BLaER1 treated with 17β-estradiol and CSF1 and Interleukin-3, amounts not matched to agents 10 nM and 100 nM (cell line): ENCODE data around the gene FSCN2.

Experiments
- H3K27ac ChIP-seq, 11 experiments: shearing (Covaris generic); formaldehyde crosslinking; 2 replicates each; pipeline ENCODE4 v1.8.1; 2022
- H3K27me3 ChIP-seq, 11 experiments: shearing (Covaris generic); formaldehyde crosslinking; 2 replicates each; pipeline ENCODE4 v1.8.1; 2022
- H3K36me3 ChIP-seq, 11 experiments: shearing (Covaris generic); formaldehyde crosslinking; 2 replicates each; pipeline ENCODE4 v1.8.1; 2022
- H3K4me1 ChIP-seq, 10 experiments: shearing (Covaris generic); formaldehyde crosslinking; 2 replicates each; pipeline ENCODE4 v1.8.1; 2022
- H3K4me2 ChIP-seq, 11 experiments: shearing (Covaris generic); formaldehyde crosslinking; 2 replicates each; pipeline ENCODE4 v1.8.1; 2022
- H3K4me3 ChIP-seq, 10 experiments: shearing (Covaris generic); formaldehyde crosslinking; 2 replicates each; pipeline ENCODE4 v1.8.1; 2022
- H3K9ac ChIP-seq, 11 experiments: shearing (Covaris generic); formaldehyde crosslinking; 2 replicates each; pipeline ENCODE4 v1.8.1; 2022
- H3K9me3 ChIP-seq, 11 experiments: shearing (Covaris generic); formaldehyde crosslinking; replicated peaks in 1 of 11; 2 replicates each; pipeline ENCODE4 v1.8.1; 2022
- H4K20me1 ChIP-seq, 11 experiments: shearing (Covaris generic); formaldehyde crosslinking; 2 replicates each; pipeline ENCODE4 v1.8.1; 2022
- Cebpa-rat ChIP-seq, 11 experiments: shearing (Covaris generic); IDR thresholded peaks; 2 replicates each; pipeline ENCODE4 v1.8.1; 2022

FSCN2 gene

GRCh38 chr17:81553616-81554181 lies 25.5 kb downstream of the FSCN2 start:
- Histone ChIP-seq H3K9me3 (no peaks in the 10 kb centered on the region), H3K4me2 (peak overlapping the region; percentile 93 to 99 (median 98)), H3K36me3 (peaks cover 25 to 57% (median 53%) of the 10 kb centered on the region in 11 experiments), H3K27ac (peak overlapping the region in 9 of 11 experiments; percentile 26 to 82 (median 74); a peak in 15 of 22 replicates), H3K4me1 (peaks cover 32 to 79% (median 48%) of the 10 kb centered on the region in 10 experiments), H3K9ac (peak overlapping the region; percentile 79 to 94 (median 89); a peak in 21 of 22 replicates), H3K4me3 (peak overlapping the region; percentile 75 to 99 (median 94)), H4K20me1 (peaks cover 28 to 77% (median 50%) of the 10 kb centered on the region in 11 experiments; a peak in 20 of 22 replicates), H3K27me3 (no peaks in the 10 kb centered on the region)
- TF ChIP-seq Cebpa-rat (IDR thresholded peaks at IDR 0.05), result no peak

GRCh38 chr17:81556175-81556691 lies 28.1 kb downstream of the FSCN2 start:
- H3K4me3 ChIP-seq, result no peak overlapping the region
- no peaks in the 10 kb centered on the region for H3K27me3 ChIP-seq
- peaks cover 35 to 59% (median 55%) of the 10 kb centered on the region in 11 experiments for H3K36me3 ChIP-seq
- H3K27ac ChIP-seq, result no peak overlapping the region
- H3K9ac ChIP-seq, result peak overlapping the region in 3 of 11 experiments; percentile 14 to 68 (median 42); a peak in 3 of 22 replicates
- peaks cover 28 to 84% (median 53%) of the 10 kb centered on the region in 10 experiments for H3K4me1 ChIP-seq
- H3K9me3 ChIP-seq, result no peaks in the 10 kb centered on the region
- H3K4me2 ChIP-seq, result peak overlapping the region in 5 of 11 experiments; percentile 48 to 90 (median 75); a peak in 10 of 22 replicates
- H4K20me1 ChIP-seq, result peaks cover 9 to 68% (median 41%) of the 10 kb centered on the region in 11 experiments; a peak in 20 of 22 replicates
- TF ChIP-seq Cebpa-rat (IDR thresholded peaks at IDR 0.05), result no peak

- peaks cover 30 to 89% (median 55%) of the 10 kb centered on the region in 10 experiments for H3K4me1 ChIP-seq
- H3K27me3 ChIP-seq, result no peaks in the 10 kb centered on the region
These were observed 28.7 kb downstream of the FSCN2 start for GRCh38 chr17:81556863-81557262.

GRCh38 chr17:81557276-81558114 lies 29.3 kb downstream of the FSCN2 start:
- Histone ChIP-seq H3K36me3 (peaks cover 40 to 72% (median 67%) of the 10 kb centered on the region in 11 experiments), H3K4me2 (peak overlapping the region in 3 of 11 experiments; percentile 75 to 90 (median 82); a peak in 6 of 22 replicates), H3K27ac (0 out of 22 replicates have a peak overlapping the region, but pooled peaks of 2 of the 11 experiments have one; percentile 0 to 8), H3K27me3 (no peaks in the 10 kb centered on the region), H3K4me1 (peaks cover 30 to 95% (median 60%) of the 10 kb centered on the region in 10 experiments), H3K4me3 (no peak overlapping the region), H3K9me3 (no peaks in the 10 kb centered on the region), H4K20me1 (peaks cover 4 to 66% (median 38%) of the 10 kb centered on the region in 11 experiments; a peak in 20 of 22 replicates), H3K9ac (no peak overlapping the region; a peak in 1 of 22 replicates)
- TF ChIP-seq Cebpa-rat (IDR thresholded peaks at IDR 0.05), result no peak

More at GRCh38 chr17:81556863-81557262, 28.7 kb downstream of the FSCN2 start:
- H3K36me3 ChIP-seq, result peaks cover 35 to 66% (median 61%) of the 10 kb centered on the region in 11 experiments
- H3K27ac ChIP-seq, result no peak overlapping the region
- TF ChIP-seq Cebpa-rat (IDR thresholded peaks at IDR 0.05), result no peak
- H3K9ac ChIP-seq, result 0 out of 22 replicates have a peak overlapping the region, but pooled peaks of 2 of the 11 experiments have one; percentile 14 to 42
- peaks cover 4 to 67% (median 38%) of the 10 kb centered on the region in 11 experiments; a peak in 20 of 22 replicates for H4K20me1 ChIP-seq
- no peaks in the 10 kb centered on the region for H3K9me3 ChIP-seq
- no peak overlapping the region for H3K4me3 ChIP-seq
- peak overlapping the region in 5 of 11 experiments; percentile 48 to 90 (median 75); a peak in 8 of 22 replicates for H3K4me2 ChIP-seq

- H3K36me3 ChIP-seq, result peaks cover 46 to 78% (median 73%) of the 10 kb centered on the region in 11 experiments
- peak overlapping the region in 1 of 11 experiments; percentile 9; a peak in 1 of 22 replicates for H3K9ac ChIP-seq
- no peak for TF ChIP-seq Cebpa-rat (IDR thresholded peaks at IDR 0.05)
- H3K4me1 ChIP-seq, result peaks cover 30 to 100% (median 61%) of the 10 kb centered on the region in 10 experiments
- peaks cover 4 to 66% (median 38%) of the 10 kb centered on the region in 11 experiments; a peak in 20 of 22 replicates for H4K20me1 ChIP-seq
- H3K27ac ChIP-seq, result 0 out of 22 replicates have a peak overlapping the region, but pooled peaks of 1 of the 11 experiments have one; percentile 0
- H3K27me3 ChIP-seq, result no peaks in the 10 kb centered on the region
- H3K4me2 ChIP-seq, result peak overlapping the region in 3 of 11 experiments; percentile 75 to 90 (median 82); a peak in 2 of 22 replicates
- H3K4me3 ChIP-seq, result no peak overlapping the region
- H3K9me3 ChIP-seq, result no peaks in the 10 kb centered on the region
These were observed 29.9 kb downstream of the FSCN2 start for GRCh38 chr17:81558115-81558468.

- Histone ChIP-seq H3K4me3 (no peak overlapping the region), H3K36me3 (peaks cover 56 to 89% (median 84%) of the 10 kb centered on the region in 11 experiments), H3K27me3 (no peaks in the 10 kb centered on the region), H3K9me3 (no peaks in the 10 kb centered on the region), H3K4me1 (peaks cover 19 to 100% (median 56%) of the 10 kb centered on the region in 10 experiments), H3K4me2 (peak overlapping the region in 5 of 11 experiments; percentile 26 to 85 (median 78); a peak in 8 of 22 replicates), H4K20me1 (peaks cover 4 to 57% (median 38%) of the 10 kb centered on the region in 11 experiments; a peak in 20 of 22 replicates), H3K9ac (peak overlapping the region in 2 of 11 experiments; percentile 3 to 9; a peak in 3 of 22 replicates), H3K27ac (peak overlapping the region in 4 of 11 experiments; percentile 11 to 85 (median 30); a peak in 6 of 22 replicates)
- no peak for TF ChIP-seq Cebpa-rat (IDR thresholded peaks at IDR 0.05)
These were observed 31.0 kb downstream of the FSCN2 start for GRCh38 chr17:81558941-81559806.

GRCh38 chr17:81561494-81561885 lies 33.3 kb downstream of the FSCN2 start:
- Histone ChIP-seq H3K4me3 (peak overlapping the region in 2 of 10 experiments; percentile 10 to 13; a peak in 1 of 20 replicates), H3K4me2 (peak overlapping the region; percentile 15 to 85 (median 58); a peak in 20 of 22 replicates), H3K27ac (peak overlapping the region; percentile 12 to 85 (median 70); a peak in 19 of 22 replicates), H3K4me1 (peaks cover 21 to 100% (median 59%) of the 10 kb centered on the region in 10 experiments), H4K20me1 (peaks cover 13 to 64% (median 39%) of the 10 kb centered on the region in 11 experiments; a peak in 20 of 22 replicates), H3K27me3 (no peaks in the 10 kb centered on the region), H3K9ac (peak overlapping the region; percentile 6 to 69 (median 50); a peak in 15 of 22 replicates), H3K9me3 (no peaks in the 10 kb centered on the region), H3K36me3 (peaks cover 78 to 100% (median 100%) of the 10 kb centered on the region in 11 experiments)
- no peak for TF ChIP-seq Cebpa-rat (IDR thresholded peaks at IDR 0.05)
